ENCODE data around the gene ATP10A. TPM values are rescaled to one million over a fixed set of nuclear protein-coding genes. Genes with fewer than 3 reads are reported as not detected.

ATP10A gene
- polyA plus RNA-seq, 3 donors: 0.71 to 3.9 (median 0.92) TPM

- H3K4me1 ChIP-seq (ENCODE audit: control insufficient read depth in 1 of 2, insufficient read depth in 2 of 2, low read length in 2 of 2): peaks cover 15 to 17% of the 10 kb centered on the region in 2 donors
- peaks cover 24% of the 10 kb centered on the region for H3K79me2 ChIP-seq (ENCODE audit: insufficient read depth, low read length)
- no peak overlapping the region for H3K27ac ChIP-seq (ENCODE audit: low read depth in 1 of 2, low read length in 2 of 2)
- H3K9ac ChIP-seq (ENCODE audit: insufficient read depth, low read length, poor library complexity, severe bottlenecking): no peak overlapping the region
- H3K4me3 Mint-ChIP-seq: no peak overlapping the region
- H3K36me3 Mint-ChIP-seq: peaks cover 0 to 8% of the 10 kb centered on the region in 2 donors
- no peaks in the 10 kb centered on the region for H4K20me1 ChIP-seq (ENCODE audit: insufficient read depth, low read length)
- H3K36me3 ChIP-seq (replicated peaks in 1 of 2; ENCODE audit: control insufficient read depth in 1 of 2, insufficient read depth in 2 of 2, low read length in 2 of 2): no peaks in the 10 kb centered on the region
- H3K27me3 Mint-ChIP-seq (ENCODE audit: low read depth in 3 of 3): peaks cover 0 to 1% (median 0%) of the 10 kb centered on the region in 3 donors
- peak overlapping the region in 2 of 7 donors; percentile 29 to 65 for H3K27ac Mint-ChIP-seq
- intact Hi-C loops (cut with micrococcal nuclease): no loop called here
- no peak for TF ChIP-seq CTCF (IDR thresholded peaks at IDR 0.05)
- no peak for DNase-seq
- H3K4me2 ChIP-seq (replicated peaks; ENCODE audit: extremely low read depth, low read length, poor library complexity, severe bottlenecking): no peak overlapping the region
- no peaks in the 10 kb centered on the region for H3K9me3 Mint-ChIP-seq
- no peaks in the 10 kb centered on the region for H3K9me3 ChIP-seq (replicated peaks in 1 of 2; ENCODE audit: control insufficient read depth in 1 of 2, insufficient read depth in 1 of 2, low read length in 2 of 2)
- no peak overlapping the region for H3K4me3 ChIP-seq (replicated peaks in 1 of 3; ENCODE audit: low read depth in 2 of 3, low read length in 3 of 3)
- WGBS (ENCODE audit: insufficient coverage): 95% methylated on average over 5 of the region's 14 CpGs
- H2AFZ ChIP-seq (ENCODE audit: insufficient read depth, low read depth, low read length, poor library complexity, severe bottlenecking): no peak overlapping the region
- H3K4me1 Mint-ChIP-seq: peaks cover 22% of the 10 kb centered on the region
- no peaks in the 10 kb centered on the region for H3K27me3 ChIP-seq (ENCODE audit: control insufficient read depth in 2 of 2, insufficient read depth in 2 of 2, low read length in 2 of 2)
Observed at GRCh38 chr15:25844981-25845680, 18.0 kb downstream of the ATP10A start.

GRCh38 chr15:25844542-25844941, 18.6 kb downstream of the ATP10A start:
- no peaks in the 10 kb centered on the region for H3K27me3 ChIP-seq (ENCODE audit: control insufficient read depth in 2 of 2, insufficient read depth in 2 of 2, low read length in 2 of 2)
- peaks cover 16% of the 10 kb centered on the region for H3K4me1 Mint-ChIP-seq
- intact Hi-C loops (cut with micrococcal nuclease): no loop called here
- no peak overlapping the region for H3K9ac ChIP-seq (ENCODE audit: insufficient read depth, low read length, poor library complexity, severe bottlenecking)
- H3K27ac ChIP-seq (ENCODE audit: low read depth in 1 of 2, low read length in 2 of 2): no peak overlapping the region
- no peak overlapping the region for H3K4me2 ChIP-seq (replicated peaks; ENCODE audit: extremely low read depth, low read length, poor library complexity, severe bottlenecking)
- H3K4me3 Mint-ChIP-seq: no peak overlapping the region
- no peak overlapping the region for H2AFZ ChIP-seq (ENCODE audit: insufficient read depth, low read depth, low read length, poor library complexity, severe bottlenecking)
- no peaks in the 10 kb centered on the region for H3K9me3 Mint-ChIP-seq
- no peaks in the 10 kb centered on the region for H4K20me1 ChIP-seq (ENCODE audit: insufficient read depth, low read length)
- no peak overlapping the region for H3K4me3 ChIP-seq (replicated peaks in 1 of 3; ENCODE audit: low read depth in 2 of 3, low read length in 3 of 3)
- H3K27ac Mint-ChIP-seq: no peak overlapping the region
- 95% methylated on average over 5 of the region's 6 CpGs for WGBS (ENCODE audit: insufficient coverage)
- H3K36me3 ChIP-seq (replicated peaks in 1 of 2; ENCODE audit: control insufficient read depth in 1 of 2, insufficient read depth in 2 of 2, low read length in 2 of 2): no peaks in the 10 kb centered on the region
- peaks cover 0 to 1% (median 0%) of the 10 kb centered on the region in 3 donors for H3K27me3 Mint-ChIP-seq (ENCODE audit: low read depth in 3 of 3)
- TF ChIP-seq CTCF (IDR thresholded peaks at IDR 0.05): no peak
- peaks cover 9 to 11% of the 10 kb centered on the region in 2 donors for H3K4me1 ChIP-seq (ENCODE audit: control insufficient read depth in 1 of 2, insufficient read depth in 2 of 2, low read length in 2 of 2)
- no peak for DNase-seq
- peaks cover 0 to 8% of the 10 kb centered on the region in 2 donors for H3K36me3 Mint-ChIP-seq
- no peaks in the 10 kb centered on the region for H3K9me3 ChIP-seq (replicated peaks in 1 of 2; ENCODE audit: control insufficient read depth in 1 of 2, insufficient read depth in 1 of 2, low read length in 2 of 2)
- peaks cover 22% of the 10 kb centered on the region for H3K79me2 ChIP-seq (ENCODE audit: insufficient read depth, low read length)

Data from CD14-positive monocyte (primary cell).